ENCODE results near the gene DNAH10.
"Not testable (repeated sequence)": the region's sequence is repeated elsewhere in the genome, so short reads cannot be mapped to it uniquely, and the experiment has no call there.

DNAH10 gene

GRCh38 chr12:123788541-123788940 lies 26.4 kb downstream of the DNAH10 start:
- no peak for DNase-seq (ENCODE audit: low read depth in 4 of 4, low spot score in 1 of 4)

- not testable (repeated sequence) for DNase-seq (ENCODE audit: low read depth in 4 of 4, low spot score in 1 of 4)
These were observed 27.3 kb downstream of the DNAH10 start for GRCh38 chr12:123789422-123789821.

- DNase-seq (ENCODE audit: low read depth in 4 of 4, low spot score in 1 of 4), result no peak
These were observed 28.9 kb downstream of the DNAH10 start for GRCh38 chr12:123790905-123791467.

GRCh38 chr12:123794027-123794426 lies 31.9 kb downstream of the DNAH10 start:
- no peak for DNase-seq (ENCODE audit: low read depth in 4 of 4, low spot score in 1 of 4)

GRCh38 chr12:123798518-123798917 lies 36.4 kb downstream of the DNAH10 start:
- DNase-seq (ENCODE audit: low read depth in 4 of 4, low spot score in 1 of 4), result no peak

GRCh38 chr12:123799227-123799626 lies 37.1 kb downstream of the DNAH10 start:
- DNase-seq (ENCODE audit: low read depth in 4 of 4, low spot score in 1 of 4), result no peak

- DNase-seq (ENCODE audit: low read depth in 4 of 4, low spot score in 1 of 4), result no peak
These were observed 39.6 kb downstream of the DNAH10 start for GRCh38 chr12:123801573-123802178.

GRCh38 chr12:123805173-123805572 lies 43.1 kb downstream of the DNAH10 start:
- DNase-seq (ENCODE audit: low read depth in 4 of 4, low spot score in 1 of 4), result no peak

- DNase-seq (ENCODE audit: low read depth in 4 of 4, low spot score in 1 of 4), result no peak
These were observed 44.9 kb downstream of the DNAH10 start for GRCh38 chr12:123807002-123807401.

- no peak for DNase-seq (ENCODE audit: low read depth in 4 of 4, low spot score in 1 of 4)
These were observed 45.6 kb downstream of the DNAH10 start for GRCh38 chr12:123807670-123808069.

GRCh38 chr12:123808167-123808566 lies 46.1 kb downstream of the DNAH10 start:
- DNase-seq (ENCODE audit: low read depth in 4 of 4, low spot score in 1 of 4), result no peak

- DNase-seq (ENCODE audit: low read depth in 4 of 4, low spot score in 1 of 4), result no peak
These were observed 51.2 kb downstream of the DNAH10 start for GRCh38 chr12:123813349-123813748.

GRCh38 chr12:123815968-123816367 lies 53.9 kb downstream of the DNAH10 start:
- DNase-seq (ENCODE audit: low read depth in 4 of 4, low spot score in 1 of 4), result no peak

- no peak for DNase-seq (ENCODE audit: low read depth in 4 of 4, low spot score in 1 of 4)
These were observed 54.9 kb downstream of the DNAH10 start for GRCh38 chr12:123816896-123817537.

- DNase-seq (ENCODE audit: low read depth in 4 of 4, low spot score in 1 of 4), result no peak
These were observed 60.7 kb downstream of the DNAH10 start for GRCh38 chr12:123822804-123823203.

GRCh38 chr12:123828120-123828519 lies 66.0 kb downstream of the DNAH10 start:
- no peak for DNase-seq (ENCODE audit: low read depth in 4 of 4, low spot score in 1 of 4)

GRCh38 chr12:123828854-123829547 lies 66.9 kb downstream of the DNAH10 start:
- no peak for DNase-seq (ENCODE audit: low read depth in 4 of 4, low spot score in 1 of 4)

GRCh38 chr12:123829561-123829960 lies 67.5 kb downstream of the DNAH10 start:
- no peak for DNase-seq (ENCODE audit: low read depth in 4 of 4, low spot score in 1 of 4)

- no peak for DNase-seq (ENCODE audit: low read depth in 4 of 4, low spot score in 1 of 4)
These were observed 68.6 kb downstream of the DNAH10 start for GRCh38 chr12:123830675-123831074.

GRCh38 chr12:123832052-123832451 lies 70.0 kb downstream of the DNAH10 start:
- no peak for DNase-seq (ENCODE audit: low read depth in 4 of 4, low spot score in 1 of 4)

- DNase-seq (ENCODE audit: low read depth in 4 of 4, low spot score in 1 of 4), result no peak
These were observed 71.7 kb downstream of the DNAH10 start for GRCh38 chr12:123833830-123834229.

- no peak for DNase-seq (ENCODE audit: low read depth in 4 of 4, low spot score in 1 of 4)
These were observed 72.7 kb downstream of the DNAH10 start for GRCh38 chr12:123834845-123835244.
